HG03565 (cell line): ENCODE measurements around the gene GALT.
A peak's percentile ranks its signal among the peaks of the same experiment; 100 is the strongest.
"Not testable (repeated sequence)": the region's sequence is repeated elsewhere in the genome, so short reads cannot be mapped to it uniquely, and the experiment has no call there.

Experiments
- ATAC-seq: cut with Tn5 transposase; IDR thresholded peaks from one replicate; pipeline ENCODE4 v1.9.1; 2021; ENCODE audit warnings: mild to moderate bottlenecking, moderate library complexity; ENCODE audit not compliant: unreplicated experiment

Gene GALT

GRCh38 chr9:34625186-34625486 lies 21.3 kb upstream of the GALT start:
- ATAC-seq, result no peak

- ATAC-seq, result no peak
These were observed 18.5 kb upstream of the GALT start for GRCh38 chr9:34627716-34628655.

- ATAC-seq, result no peak
These were observed 17.6 kb upstream of the GALT start, which contains the start of gene ARID3C for GRCh38 chr9:34628656-34629490. ARID3C (minus strand) TSS chr9:34629066; CDS start chr9:34628014, 1,052 bp downstream.

GRCh38 chr9:34629491-34629808 lies 17.0 kb upstream of the GALT start:
- no peak for ATAC-seq

GRCh38 chr9:34630402-34631154 lies 15.9 kb upstream of the GALT start:
- no peak for ATAC-seq

GRCh38 chr9:34633166-34633565 lies 13.3 kb upstream of the GALT start:
- no peak for ATAC-seq

GRCh38 chr9:34633851-34634550 lies 12.5 kb upstream of the GALT start:
- ATAC-seq, result peak; percentile 31

- ATAC-seq, result no peak
These were observed 11.8 kb upstream of the GALT start for GRCh38 chr9:34634551-34635248.

GRCh38 chr9:34635556-34635955 lies 10.9 kb upstream of the GALT start:
- no peak for ATAC-seq

GRCh38 chr9:34636791-34637355 lies 9.6 kb upstream of the GALT start:
- ATAC-seq, result peak; percentile 1

- peak; percentile 70 for ATAC-seq
These were observed 8.9 kb upstream of the GALT start, which contains the start of gene SIGMAR1 for GRCh38 chr9:34637356-34638137. SIGMAR1 (minus strand) TSS chr9:34637787; CDS start chr9:34637697, 90 bp downstream.

GRCh38 chr9:34638138-34638445 lies 8.4 kb upstream of the GALT start:
- no peak for ATAC-seq

- ATAC-seq, result not testable (repeated sequence)
These were observed 7.2 kb upstream of the GALT start for GRCh38 chr9:34639322-34639721.

GRCh38 chr9:34642679-34643078 lies 3.8 kb upstream of the GALT start:
- no peak for ATAC-seq

GRCh38 chr9:34644766-34645314 lies 1.6 kb upstream of the GALT start:
- no peak for ATAC-seq

- peak; percentile 12 for ATAC-seq
These were observed 569 bp downstream of the GALT start for GRCh38 chr9:34647084-34647403.

- ATAC-seq, result no peak
These were observed 1.2 kb downstream of the GALT start for GRCh38 chr9:34647651-34648050.

GRCh38 chr9:34648673-34649072 lies 2.2 kb downstream of the GALT start:
- ATAC-seq, result no peak

- no peak for ATAC-seq
These were observed 4.3 kb downstream of the GALT start for GRCh38 chr9:34650816-34651215.
